GM12801 (cell line): ENCODE data around the gene KCNMB4.

Experiments
- CTCF ChIP-seq: IDR thresholded peaks from one replicate; pipeline ENCODE4 v1.5.1; 2011; ENCODE audit warnings: control low read depth; ENCODE audit not compliant: insufficient read length; ENCODE audit errors: extremely low read depth

KCNMB4 gene

DNA sequence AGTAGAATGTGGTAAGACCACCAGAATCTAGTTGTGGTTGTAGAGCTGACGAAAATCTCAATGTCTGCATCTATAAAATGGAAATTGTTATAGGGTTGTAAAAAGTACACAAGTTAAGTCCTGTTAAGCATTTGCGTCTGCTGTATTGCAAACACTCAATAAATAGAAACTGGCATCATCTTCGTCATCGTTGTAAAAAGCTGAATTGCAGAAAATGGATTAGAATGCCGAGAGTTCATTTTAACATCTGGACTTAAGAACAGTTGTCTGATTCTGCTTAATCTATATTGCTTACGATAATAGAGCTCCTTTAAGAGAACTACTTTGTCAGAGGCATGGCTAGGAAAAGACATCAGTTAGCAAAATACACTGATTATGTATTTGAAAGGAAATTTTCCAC, 33.2 kb downstream of the KCNMB4 start:
- TF ChIP-seq CTCF, result no peak

DNA sequence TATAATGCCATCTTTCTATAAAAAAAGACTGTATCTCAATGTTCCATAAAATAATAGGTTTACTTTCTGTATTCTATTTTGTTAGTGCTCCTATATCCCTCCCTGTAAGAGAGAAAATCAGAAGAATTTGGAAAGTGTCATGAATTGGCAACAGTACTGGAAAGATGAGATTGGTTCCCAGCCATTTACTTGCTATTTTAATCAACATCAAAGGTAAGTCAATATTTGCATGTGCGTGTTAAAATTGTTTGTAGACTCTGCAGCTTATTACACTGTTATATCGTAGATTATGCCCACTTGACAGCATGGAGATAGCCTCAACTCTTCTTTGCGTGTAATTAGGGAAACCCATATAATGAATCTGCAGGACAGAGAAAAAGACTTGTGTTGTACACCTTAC, 34.0 kb downstream of the KCNMB4 start:
- TF ChIP-seq CTCF, result no peak

DNA sequence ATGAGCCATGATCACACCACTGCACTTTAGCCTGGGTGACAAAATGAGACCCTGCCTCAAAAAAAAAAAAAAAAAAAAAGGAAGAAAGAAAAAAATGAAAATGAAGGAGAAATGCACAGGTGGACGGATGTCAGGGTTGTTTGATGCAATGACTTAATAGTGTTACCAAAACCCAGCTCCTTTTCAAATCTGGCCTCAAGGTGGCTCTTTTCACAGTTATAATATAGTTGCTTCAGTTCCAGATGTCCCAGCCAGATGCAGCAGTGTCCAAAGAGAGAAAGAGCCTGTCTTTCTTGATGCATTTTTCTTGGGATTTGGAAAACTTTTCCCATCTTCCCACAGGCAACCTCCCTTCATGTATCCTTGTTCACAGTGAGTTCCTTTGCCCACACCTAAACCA, 36.5 kb downstream of the KCNMB4 start:
- TF ChIP-seq CTCF, result no peak

GRCh38 chr12:70403826-70404225, 37.7 kb downstream of the KCNMB4 start:
- TF ChIP-seq CTCF, result no peak

DNA sequence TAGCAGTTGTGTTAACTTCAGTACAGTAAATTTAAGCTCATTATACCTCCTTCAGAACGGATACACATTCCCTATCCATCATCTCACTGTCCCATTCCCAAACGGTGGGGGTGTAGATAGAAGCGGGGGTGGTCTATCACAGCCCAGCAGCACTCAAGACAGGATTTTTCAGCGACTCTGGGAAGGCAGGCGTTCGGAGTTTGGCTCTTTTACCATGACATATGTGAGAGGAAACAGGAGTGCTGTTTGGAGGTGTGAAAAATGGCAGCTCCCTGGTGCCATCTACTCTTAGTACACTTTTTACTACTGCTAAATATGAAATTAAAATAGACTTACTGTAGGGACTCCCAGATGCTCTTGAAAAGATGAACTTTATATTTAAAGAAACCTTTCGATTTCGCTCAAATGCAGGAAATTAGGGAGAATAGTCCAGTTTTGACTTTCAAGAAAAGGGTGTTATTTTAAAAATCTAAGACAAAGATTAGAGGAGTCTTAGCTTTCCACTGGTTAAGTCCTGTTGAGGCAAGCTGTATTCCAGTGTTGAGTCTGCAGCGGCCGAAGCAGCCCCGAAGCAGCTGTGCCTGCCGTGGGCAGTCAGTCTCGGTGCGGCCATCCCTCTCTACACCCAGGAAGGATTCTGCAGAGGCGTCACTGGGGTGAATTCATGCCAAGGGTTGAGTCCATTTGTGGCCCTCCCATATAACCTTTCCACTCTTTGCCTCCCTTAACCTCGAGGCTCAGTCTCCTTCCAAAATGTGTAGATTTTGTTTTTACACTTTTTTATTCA, 42.1 kb downstream of the KCNMB4 start:
- TF ChIP-seq CTCF, result no peak

DNA sequence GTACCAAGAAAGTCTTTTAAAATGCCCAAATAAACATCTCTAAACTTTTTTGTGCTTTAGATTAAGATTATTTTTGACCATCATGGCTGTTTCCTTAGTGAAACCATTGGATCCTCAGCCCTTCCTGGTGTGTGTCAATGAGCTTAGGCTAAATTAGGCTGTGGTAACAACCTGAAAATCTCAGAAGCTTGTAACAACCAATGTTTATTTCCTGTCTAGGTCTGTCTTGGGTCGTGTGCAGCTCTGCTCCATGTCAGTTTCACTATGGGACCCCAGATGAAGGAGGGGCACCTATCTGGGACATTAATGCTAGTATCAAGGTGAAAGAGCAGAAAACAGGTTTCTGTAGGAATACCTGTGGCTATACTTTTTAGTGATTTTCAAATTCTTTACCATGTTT, 49.9 kb downstream of the KCNMB4 start:
- no peak for TF ChIP-seq CTCF

DNA sequence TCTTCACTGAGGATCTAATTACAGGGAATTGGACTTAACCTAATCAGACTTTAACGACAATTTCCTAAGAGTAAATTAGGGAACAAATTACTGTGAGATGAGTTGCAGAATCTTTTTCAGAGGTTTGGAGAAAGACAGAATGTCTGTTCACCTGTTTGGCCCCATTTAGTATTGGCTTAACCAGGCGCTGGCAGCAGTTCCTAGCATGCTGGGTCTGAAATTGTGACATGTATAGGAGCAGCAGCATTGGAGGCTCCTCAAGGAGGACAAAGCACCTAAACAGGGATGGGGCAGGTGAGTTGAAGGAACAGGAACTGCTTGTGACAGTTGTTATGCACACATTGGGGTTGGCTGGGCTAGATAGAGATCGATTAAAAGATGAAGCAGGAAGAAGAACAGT, 51.0 kb downstream of the KCNMB4 start:
- no peak for TF ChIP-seq CTCF
